HUES6 (cell line): ENCODE data around the gene ROPN1.
"Not testable (repeated sequence)": the region's sequence is repeated elsewhere in the genome, so short reads cannot be mapped to it uniquely, and the experiment has no call there.

Source experiments
- H3K27ac ChIP-seq: 2 replicates; pipeline ENCODE4 v1.7.0; 2013; ENCODE audit warnings: low read depth, mild to moderate bottlenecking, low read length, inconsistent platforms
- H3K27me3 ChIP-seq: 2 replicates; pipeline ENCODE4 v1.6.1; 2013; ENCODE audit warnings: low read length; ENCODE audit not compliant: control insufficient read depth, insufficient read depth
- H3K36me3 ChIP-seq: 2 replicates; pipeline ENCODE4 v1.6.1; 2013; ENCODE audit warnings: low read length; ENCODE audit not compliant: control insufficient read depth, insufficient read depth
- H3K4me1 ChIP-seq: 2 replicates; pipeline ENCODE4 v1.6.1; 2013; ENCODE audit warnings: low read length; ENCODE audit not compliant: control insufficient read depth, insufficient read depth
- H3K4me3 ChIP-seq: 2 replicates; pipeline ENCODE4 v1.5.1; 2013; ENCODE audit warnings: low read depth, low read length
- H3K9ac ChIP-seq: one replicate; pipeline ENCODE4 v1.6.1; 2013; ENCODE audit warnings: mild to moderate bottlenecking, low read length
- H3K9me3 ChIP-seq: 2 replicates; pipeline ENCODE4 v1.6.1; 2013; ENCODE audit warnings: low read depth, low read length; ENCODE audit not compliant: control insufficient read depth, insufficient read depth

Gene ROPN1

GRCh38 chr3:123991730-123992588 is at the start of gene ROPN1:
Gene ROPN1, minus strand, starts transcription at chr3:123992124. Its CDS starts 11,643 bp downstream, at chr3:123980481.
- H3K9me3 ChIP-seq, H3K4me1 ChIP-seq, H3K27ac ChIP-seq, H3K36me3 ChIP-seq, H3K9ac ChIP-seq, H3K4me3 ChIP-seq: not testable (repeated sequence)
- peaks cover 80% of the 10 kb centered on the region for H3K27me3 ChIP-seq

- no peak overlapping the region for H3K9ac ChIP-seq
- no peaks in the 10 kb centered on the region for H3K9me3 ChIP-seq
- no peaks in the 10 kb centered on the region for H3K4me1 ChIP-seq
- H3K27me3 ChIP-seq, result peaks cover 56% of the 10 kb centered on the region
- no peaks in the 10 kb centered on the region for H3K36me3 ChIP-seq
- no peak overlapping the region for H3K27ac ChIP-seq
- H3K4me3 ChIP-seq, result no peak overlapping the region
Measured at GRCh38 chr3:124041553-124041952, 49.6 kb upstream of the ROPN1 start.

GRCh38 chr3:124037326-124037725 is 45.4 kb upstream of the ROPN1 start:
- H3K9ac ChIP-seq, result no peak overlapping the region
- H3K4me1 ChIP-seq, result 0 out of 2 replicates have a peak, but pooled peaks cover 5% of the 10 kb centered on the region
- H3K36me3 ChIP-seq, result no peaks in the 10 kb centered on the region
- H3K27me3 ChIP-seq, result peaks cover 75% of the 10 kb centered on the region
- H3K9me3 ChIP-seq, result no peaks in the 10 kb centered on the region
- no peak overlapping the region for H3K4me3 ChIP-seq
- H3K27ac ChIP-seq, result no peak overlapping the region

GRCh38 chr3:124036214-124036613 is 44.3 kb upstream of the ROPN1 start:
- not testable (repeated sequence) for H3K4me3 ChIP-seq, H3K9me3 ChIP-seq, H3K36me3 ChIP-seq, H3K9ac ChIP-seq, H3K27ac ChIP-seq, H3K4me1 ChIP-seq
- H3K27me3 ChIP-seq, result peaks cover 76% of the 10 kb centered on the region

GRCh38 chr3:124035463-124036121 is 43.7 kb upstream of the ROPN1 start:
- H3K9me3 ChIP-seq, result no peaks in the 10 kb centered on the region
- H3K9ac ChIP-seq, result no peak overlapping the region
- H3K4me3 ChIP-seq, result no peak overlapping the region
- H3K36me3 ChIP-seq, result no peaks in the 10 kb centered on the region
- H3K27ac ChIP-seq, result no peak overlapping the region
- peaks cover 74% of the 10 kb centered on the region for H3K27me3 ChIP-seq
- H3K4me1 ChIP-seq, result 0 out of 2 replicates have a peak, but pooled peaks cover 5% of the 10 kb centered on the region

GRCh38 chr3:124034844-124035152 is 42.9 kb upstream of the ROPN1 start:
- peak overlapping the region; percentile 93 for H3K4me3 ChIP-seq
- no peaks in the 10 kb centered on the region for H3K36me3 ChIP-seq
- H3K27ac ChIP-seq, result no peak overlapping the region
- H3K27me3 ChIP-seq, result peaks cover 71% of the 10 kb centered on the region
- 0 out of 2 replicates have a peak, but pooled peaks cover 5% of the 10 kb centered on the region for H3K4me1 ChIP-seq
- no peaks in the 10 kb centered on the region for H3K9me3 ChIP-seq
- H3K9ac ChIP-seq, result no peak overlapping the region

- Histone ChIP-seq H3K4me3 (peak overlapping the region; percentile 93), H3K36me3 (no peaks in the 10 kb centered on the region), H3K27ac (no peak overlapping the region), H3K9ac (peak overlapping the region; percentile 55), H3K27me3 (peaks cover 71% of the 10 kb centered on the region), H3K9me3 (no peaks in the 10 kb centered on the region), H3K4me1 (0 out of 2 replicates have a peak, but pooled peaks cover 5% of the 10 kb centered on the region)
Measured at GRCh38 chr3:124034016-124034843, 42.3 kb upstream of the ROPN1 start.

GRCh38 chr3:124033360-124034015 is 41.6 kb upstream of the ROPN1 start, which contains the start of gene KALRN:
Gene KALRN, plus strand, starts transcription at chr3:124033369.
- Histone ChIP-seq H3K4me3 (peak within 1 kb of the TSS; percentile 93), H3K4me1 (0 out of 2 replicates have a peak, but pooled peaks cover 5% of the 10 kb centered on the region), H3K27ac (no peak within 1 kb of the TSS), H3K36me3 (no peaks in the 10 kb centered on the region), H3K9ac (peak within 1 kb of the TSS; percentile 83), H3K27me3 (peaks cover 71% of the 10 kb centered on the region), H3K9me3 (no peaks in the 10 kb centered on the region)

- peak overlapping the region; percentile 83 for H3K9ac ChIP-seq
- H3K27ac ChIP-seq, result no peak overlapping the region
- no peaks in the 10 kb centered on the region for H3K36me3 ChIP-seq
- H3K9me3 ChIP-seq, result no peaks in the 10 kb centered on the region
- H3K27me3 ChIP-seq, result peaks cover 70% of the 10 kb centered on the region
- H3K4me3 ChIP-seq, result peak overlapping the region; percentile 93
- H3K4me1 ChIP-seq, result 0 out of 2 replicates have a peak, but pooled peaks cover 5% of the 10 kb centered on the region
Measured at GRCh38 chr3:124032881-124033359, 41.0 kb upstream of the ROPN1 start.

- no peaks in the 10 kb centered on the region for H3K36me3 ChIP-seq
- no peak overlapping the region for H3K27ac ChIP-seq
- 0 out of 2 replicates have a peak, but pooled peaks cover 5% of the 10 kb centered on the region for H3K4me1 ChIP-seq
- H3K4me3 ChIP-seq, result peak overlapping the region; percentile 93
- no peaks in the 10 kb centered on the region for H3K9me3 ChIP-seq
- peak overlapping the region; percentile 83 for H3K9ac ChIP-seq
- peaks cover 70% of the 10 kb centered on the region for H3K27me3 ChIP-seq
Measured at GRCh38 chr3:124032311-124032880, 40.5 kb upstream of the ROPN1 start.
